DMS153 treated with DMSO at 0.1 percent for 48 hours (cell line): ENCODE measurements around the gene ZCRB1.

ENCODE experiments used
- DNase-seq: peaks from one replicate; lab custom pipeline; 2025; ENCODE audit not compliant: unreplicated experiment; lab: John Stamatoyannopoulos, UW

ZCRB1 gene

GRCh38 chr12:42281844-42282243 is 44.0 kb downstream of the ZCRB1 start:
- no peak for DNase-seq

GRCh38 chr12:42281278-42281677 is 44.6 kb downstream of the ZCRB1 start:
- DNase-seq = no peak

DNA sequence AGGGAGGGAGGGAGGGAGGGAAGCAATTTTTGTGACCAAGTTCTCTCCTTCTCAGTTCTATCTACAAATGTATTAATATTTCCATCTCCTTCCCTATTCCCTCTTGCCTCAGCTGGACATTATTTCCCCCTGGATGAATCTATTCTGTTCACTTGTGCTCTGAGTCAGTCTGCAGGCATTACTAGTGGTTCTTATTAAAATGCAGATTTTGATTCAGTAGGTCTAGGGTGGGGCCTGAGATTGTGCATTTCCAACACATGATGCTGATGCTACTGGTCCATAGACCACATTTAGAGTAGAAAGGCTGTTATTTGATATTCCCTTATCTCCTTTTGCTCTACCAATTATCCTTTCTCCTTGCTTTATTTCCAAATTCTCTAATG is 47.8 kb downstream of the ZCRB1 start:
- no peak for DNase-seq

GRCh38 chr12:42277396-42278127 is 48.3 kb downstream of the ZCRB1 start:
- DNase-seq = no peak

- no peak for DNase-seq
Measured at GRCh38 chr12:42275499-42275898, 50.4 kb downstream of the ZCRB1 start.

GRCh38 chr12:42273706-42274105 is 52.2 kb downstream of the ZCRB1 start:
- DNase-seq = no peak

GRCh38 chr12:42270596-42270995 is 55.3 kb downstream of the ZCRB1 start:
- no peak for DNase-seq

DNA sequence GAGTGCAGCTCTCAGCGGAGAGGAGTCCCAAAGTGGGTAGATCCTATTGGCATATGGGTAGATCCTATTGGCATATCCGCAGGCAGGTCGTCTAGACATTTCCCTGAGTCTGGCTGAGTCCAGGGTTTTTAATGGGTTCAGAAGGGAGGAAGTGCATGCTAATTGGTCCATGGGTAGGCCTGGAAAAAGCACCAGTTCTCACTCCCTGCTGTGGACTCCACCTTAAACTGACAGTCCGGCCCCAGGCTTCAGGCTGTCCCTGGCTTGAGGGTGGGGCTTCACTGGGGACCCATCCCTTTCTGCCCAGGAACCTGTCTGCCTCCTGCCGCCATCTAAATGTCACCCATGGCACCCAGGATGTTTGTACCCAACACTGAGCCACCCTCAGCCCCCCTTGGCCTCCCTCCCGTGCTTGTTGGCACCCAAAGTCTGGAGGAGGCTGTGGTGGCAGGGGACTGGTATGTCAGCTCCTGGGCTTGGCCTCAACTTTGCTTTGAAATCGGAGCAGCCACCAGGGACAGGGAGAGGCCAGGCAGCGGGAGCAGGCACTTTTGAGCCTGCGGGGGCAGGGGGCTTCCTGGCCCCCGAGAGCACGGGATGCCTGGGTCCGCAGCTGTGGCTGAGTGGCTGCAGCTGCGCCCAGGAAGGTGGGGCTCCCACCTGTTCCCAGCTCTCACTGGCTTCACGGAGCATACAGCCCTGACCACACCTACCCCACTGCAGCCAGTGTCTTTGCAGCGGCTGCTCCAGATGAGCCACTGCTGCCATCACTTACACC is 58.3 kb downstream of the ZCRB1 start:
- DNase-seq = no peak

- DNase-seq = no peak
Measured at GRCh38 chr12:42266579-42267230, 59.2 kb downstream of the ZCRB1 start.

GRCh38 chr12:42262271-42262670 is 63.6 kb downstream of the ZCRB1 start:
- DNase-seq = no peak
